NCI-H446 (cell line): ENCODE results near the gene SMIM45.
"Not testable (repeated sequence)": the region's sequence is repeated elsewhere in the genome, so short reads cannot be mapped to it uniquely, and the experiment has no call there.

Experiments
- DNase-seq, 2 experiments: peaks; one replicate each; lab custom pipeline; 2025; lab: John Stamatoyannopoulos, UW

The SMIM45 gene

DNA sequence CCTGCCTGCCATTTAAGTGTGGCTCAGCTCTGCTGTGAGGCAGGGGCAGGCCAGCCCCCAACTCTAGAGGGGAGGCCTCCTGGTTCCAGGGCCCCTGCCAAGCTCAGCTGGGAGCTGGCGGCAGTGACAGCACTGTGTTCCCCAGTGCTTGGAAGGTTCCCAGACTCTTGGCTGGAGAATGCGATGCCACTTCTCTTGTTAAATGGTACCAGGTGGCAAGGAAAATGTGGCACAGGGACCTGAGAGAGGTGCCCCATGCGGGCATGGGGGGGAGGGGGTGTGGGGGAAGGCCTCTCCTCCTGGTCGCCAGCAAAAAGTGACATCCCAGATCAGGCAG, 17.0 kb upstream of the SMIM45 start:
- DNase-seq = peak; percentile 23 to 59

DNA sequence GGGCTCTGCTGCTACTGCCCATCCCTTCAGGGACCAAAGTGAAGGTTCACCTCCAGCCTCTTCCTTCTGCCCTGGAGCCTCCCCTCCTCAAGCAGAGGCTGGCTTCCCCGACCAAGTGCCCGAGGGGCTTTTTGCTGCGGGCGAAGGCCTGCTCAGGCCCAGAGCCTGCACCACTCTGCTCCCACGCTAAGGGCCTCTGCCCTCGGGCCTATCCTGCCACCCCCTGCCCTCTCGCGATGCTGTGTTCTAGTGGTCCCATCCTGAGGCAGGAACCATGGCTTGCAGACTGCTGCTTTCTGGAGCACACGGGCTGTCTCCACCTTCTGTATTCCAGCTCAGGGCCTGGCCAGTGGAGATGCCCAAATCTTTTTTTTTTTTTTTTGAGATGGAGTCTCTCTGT, 16.4 kb upstream of the SMIM45 start:
- no peak for DNase-seq

- DNase-seq = no peak
These were observed 15.1 kb upstream of the SMIM45 start for GRCh38 chr22:41936894-41937169.

DNA sequence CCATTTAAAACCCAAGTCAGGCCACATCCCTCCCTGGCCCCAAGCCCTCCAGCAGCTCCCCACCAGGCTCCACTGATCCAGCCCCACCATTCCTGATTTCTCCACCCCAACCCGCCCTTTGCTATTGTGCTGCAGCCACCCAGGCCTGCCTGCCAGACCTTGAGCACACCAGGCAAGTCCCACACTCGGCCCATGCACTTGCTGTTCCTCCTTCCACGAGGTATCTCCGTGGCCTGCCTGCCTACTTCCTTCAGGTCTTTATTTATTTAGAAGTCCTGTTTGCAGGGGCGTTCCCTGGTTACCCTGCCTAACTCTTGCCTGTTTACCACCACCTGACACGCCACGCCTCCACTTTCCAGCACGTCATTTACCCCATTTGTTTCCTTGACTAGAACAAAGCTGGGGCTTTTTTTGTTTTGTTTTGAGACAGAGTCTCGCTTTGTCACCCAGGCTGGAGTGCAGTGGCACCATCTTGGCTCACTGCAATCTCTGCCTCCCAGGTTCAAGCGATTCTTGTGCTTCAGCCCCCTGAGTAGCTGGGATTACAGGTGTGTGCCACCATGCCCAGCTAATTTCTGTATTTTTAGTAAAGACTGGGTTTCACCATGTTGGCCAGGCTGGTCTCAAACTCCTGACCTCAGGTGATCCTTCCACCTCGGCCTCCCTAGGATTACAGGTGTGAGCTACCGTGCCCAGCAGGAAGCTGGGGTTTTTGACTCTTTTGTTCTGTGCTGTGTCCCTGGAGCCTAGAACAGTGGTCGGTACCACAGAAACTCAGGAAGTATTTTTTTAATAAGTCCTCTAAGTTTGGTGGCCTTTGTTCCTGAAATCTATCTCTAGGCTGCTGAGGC, 11.7 kb upstream of the SMIM45 start:
- DNase-seq = no peak

GRCh38 chr22:41940832-41941765, 10.9 kb upstream of the SMIM45 start:
- DNase-seq = peak; percentile 59 to 64

- no peak for DNase-seq
These were observed 8.2 kb upstream of the SMIM45 start for GRCh38 chr22:41943661-41944209.

DNA sequence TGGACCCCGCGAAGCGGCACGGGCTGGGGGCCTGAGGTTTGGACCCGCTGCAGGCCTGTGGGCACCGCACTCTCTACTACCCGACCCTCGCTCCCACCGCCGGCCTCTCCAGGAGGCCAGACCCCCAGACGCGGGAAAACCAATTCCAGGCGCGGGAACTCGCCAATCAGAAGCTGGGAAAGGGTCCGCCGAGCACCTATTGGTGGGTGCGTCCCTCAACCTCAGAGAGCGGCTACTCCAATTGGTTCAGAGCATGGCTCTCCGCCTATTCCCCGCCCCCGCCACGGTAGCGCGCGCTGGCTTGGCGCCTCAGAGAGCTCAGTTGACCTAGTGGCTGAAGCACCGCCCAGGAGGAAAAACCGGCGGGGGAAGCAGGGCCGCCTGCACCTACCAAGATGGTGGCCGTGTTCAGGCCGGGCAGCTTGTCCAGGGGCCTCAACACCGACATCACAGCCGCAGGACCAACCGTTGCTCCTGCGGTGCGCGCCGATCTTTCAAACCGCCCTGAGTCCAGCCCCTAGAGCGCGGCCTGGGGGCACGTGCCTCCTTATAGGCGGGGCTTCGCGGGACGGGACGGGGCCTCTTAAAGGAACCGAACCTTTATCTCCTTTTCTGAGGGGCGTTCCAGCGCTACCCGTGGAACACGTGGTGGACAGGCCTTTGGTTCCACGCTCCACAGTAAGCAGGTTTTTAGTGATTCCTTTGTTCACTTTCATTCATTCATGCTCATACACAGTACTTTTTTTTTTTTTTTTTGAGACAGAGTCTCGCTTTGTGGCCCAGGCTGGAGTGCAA, 5.1 kb upstream of the SMIM45 start, which contains the start of gene CENPM:
Gene CENPM (minus strand): TSS at position 524 of the 795 bp plus-strand sequence. CDS start 76 bp downstream, at position 448.
- DNase-seq = peak; percentile 91 to 97

DNA sequence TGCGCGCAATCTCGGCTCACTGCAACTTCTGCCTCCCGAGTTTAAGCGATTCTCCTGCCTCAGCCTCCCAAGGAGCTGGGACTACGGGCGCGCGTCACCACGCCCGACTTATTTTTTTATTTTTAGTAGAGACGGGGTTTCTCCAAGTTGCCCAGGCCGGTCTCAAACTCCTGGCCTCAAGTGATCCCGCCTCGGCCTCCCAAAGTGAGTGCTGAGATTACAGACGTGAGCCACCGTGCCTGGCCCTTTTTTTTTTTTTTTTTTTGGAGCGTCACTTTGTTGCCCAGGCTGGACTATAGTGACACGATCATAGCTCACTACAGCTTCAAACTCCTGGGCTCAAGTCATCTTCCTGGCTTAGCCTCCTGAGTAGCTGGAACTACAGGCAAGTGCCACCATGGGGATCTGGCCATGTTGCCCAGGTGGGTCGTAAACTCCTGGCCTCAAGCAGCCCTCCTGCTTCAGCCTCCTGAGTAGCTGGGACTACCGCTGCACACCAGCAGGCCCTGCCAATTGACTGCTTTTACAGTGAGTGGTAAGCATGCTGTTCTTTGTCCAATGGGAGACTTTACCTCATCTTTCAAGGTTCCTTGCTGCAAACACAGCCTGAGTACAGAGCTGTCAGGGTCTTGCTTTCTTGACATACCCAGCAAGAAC, 4.4 kb upstream of the SMIM45 start:
- DNase-seq = no peak

GRCh38 chr22:41948142-41948541, 3.8 kb upstream of the SMIM45 start:
- DNase-seq = no peak

DNA sequence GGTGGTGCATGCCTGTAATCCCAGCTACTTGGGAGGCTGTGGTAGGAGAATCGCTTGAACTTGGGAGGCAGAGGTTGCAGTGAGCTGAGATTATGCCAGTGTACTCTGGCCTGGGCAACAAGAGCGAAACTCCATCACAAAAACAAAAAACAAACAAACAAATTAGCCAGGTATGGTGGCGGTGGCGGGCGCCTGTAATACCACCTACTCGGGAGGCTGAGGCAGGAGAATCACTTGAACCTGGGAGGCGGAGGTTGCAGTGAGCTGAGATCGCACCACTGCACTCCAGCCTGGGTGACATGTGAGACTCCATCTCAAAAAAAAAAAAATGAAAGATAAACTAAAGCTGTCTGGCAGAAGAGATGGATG, 3.0 kb upstream of the SMIM45 start:
- not testable (repeated sequence) for DNase-seq

- no peak for DNase-seq
These were observed 2.5 kb upstream of the SMIM45 start for GRCh38 chr22:41949297-41949965.

DNA sequence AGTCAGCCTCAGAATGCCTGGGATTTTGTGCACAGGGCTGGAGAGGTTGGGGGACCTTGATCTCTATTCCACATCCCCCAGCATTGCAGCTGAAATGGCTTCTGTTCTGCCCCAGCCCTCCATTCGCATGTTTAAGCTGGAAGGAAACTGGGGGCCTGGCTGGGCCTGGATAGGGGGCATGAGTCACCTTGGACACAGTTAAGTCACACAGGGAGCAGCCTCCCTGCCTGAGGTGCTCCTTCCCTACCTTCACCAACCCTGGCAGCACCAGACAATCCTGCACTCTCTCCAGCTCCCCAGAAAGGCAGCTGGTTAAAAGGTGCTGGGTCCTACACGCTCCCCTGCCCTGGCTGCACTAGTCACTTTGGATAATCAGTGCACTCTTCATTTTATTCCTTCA, 763 bp downstream of the SMIM45 start:
- DNase-seq = no peak

DNA sequence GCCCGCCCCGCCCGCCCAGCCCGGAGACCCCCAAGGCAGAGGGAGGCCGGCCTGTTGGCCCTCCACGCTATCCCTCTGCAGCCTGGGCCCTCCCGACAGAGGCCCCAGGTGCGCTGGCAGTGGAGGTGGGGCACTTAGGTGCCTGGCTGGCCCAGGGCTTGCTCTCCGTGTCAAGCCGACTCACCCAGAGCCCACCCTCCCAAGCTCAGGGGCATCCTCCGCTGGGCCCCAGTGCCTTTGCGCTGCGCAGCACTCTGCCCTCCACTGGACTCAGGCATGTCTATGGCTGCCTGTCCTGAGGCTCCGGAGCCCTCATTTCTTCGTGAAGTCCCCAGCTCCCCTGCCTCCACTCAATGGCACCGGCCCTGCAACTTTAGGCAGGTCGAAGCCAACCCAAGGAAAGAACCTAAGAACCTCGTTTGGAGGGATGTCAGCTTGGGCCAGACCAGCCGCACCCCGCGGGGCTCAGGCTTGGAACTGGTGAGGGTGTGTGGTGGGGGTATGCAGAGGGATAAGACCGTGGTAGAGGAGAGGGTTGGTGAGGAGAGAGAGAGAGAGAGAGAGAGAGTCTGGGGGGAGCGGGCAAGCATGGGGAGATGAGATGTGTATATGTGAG, 6.1 kb downstream of the SMIM45 start:
- DNase-seq = no peak

DNA sequence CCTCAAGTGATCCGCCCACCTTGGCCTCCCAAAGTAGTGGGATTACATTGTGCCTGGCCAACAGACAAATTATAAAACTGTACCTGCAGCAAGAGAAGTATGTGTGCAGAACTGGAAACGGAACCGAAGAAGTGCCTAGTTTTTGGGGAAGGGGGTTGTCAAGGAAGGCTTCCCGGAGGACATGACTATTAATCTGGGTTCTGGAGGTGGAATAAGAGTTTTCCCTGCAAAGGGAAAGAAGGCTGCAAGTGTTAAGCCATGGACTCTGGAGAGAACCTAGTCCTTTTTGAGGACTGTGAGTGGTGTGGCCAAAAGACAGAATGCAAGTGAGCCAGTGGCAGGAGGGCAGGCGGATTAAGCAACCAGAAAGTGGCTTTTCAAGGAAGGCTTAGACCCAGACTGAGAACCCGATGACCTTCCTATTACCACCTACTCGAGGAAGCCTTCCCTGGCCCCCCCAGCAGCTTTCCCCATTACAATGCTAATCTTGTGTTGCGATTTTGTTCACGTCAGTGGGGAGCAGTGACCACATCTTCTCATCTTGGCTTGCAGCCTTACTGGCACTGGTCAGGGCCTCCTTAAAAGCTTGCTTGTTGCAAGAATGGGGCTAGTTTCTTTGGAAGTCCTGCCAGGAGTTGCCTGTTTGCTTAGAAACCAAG, 11.6 kb downstream of the SMIM45 start:
- no peak for DNase-seq

- DNase-seq = no peak
These were observed 12.2 kb downstream of the SMIM45 start for GRCh38 chr22:41964112-41964491.

DNA sequence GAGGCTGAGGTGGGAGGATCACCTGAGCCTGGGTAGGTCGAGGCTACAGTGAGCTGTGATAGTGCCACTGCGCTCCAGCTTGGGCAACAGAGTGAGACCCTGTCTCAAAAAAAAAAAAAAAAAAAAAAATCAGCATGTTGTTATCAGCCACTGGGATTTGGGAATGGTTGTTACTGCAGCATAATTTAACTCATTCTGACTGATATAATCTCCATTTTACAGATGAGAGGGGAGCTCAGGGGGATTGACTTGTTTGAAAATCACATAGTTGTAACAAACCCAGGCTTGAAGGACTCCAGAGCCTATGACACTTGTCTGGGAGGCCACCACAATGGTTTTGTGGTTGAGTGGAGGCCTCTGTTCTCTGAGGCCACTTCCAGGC, 14.3 kb downstream of the SMIM45 start:
- no peak for DNase-seq

DNA sequence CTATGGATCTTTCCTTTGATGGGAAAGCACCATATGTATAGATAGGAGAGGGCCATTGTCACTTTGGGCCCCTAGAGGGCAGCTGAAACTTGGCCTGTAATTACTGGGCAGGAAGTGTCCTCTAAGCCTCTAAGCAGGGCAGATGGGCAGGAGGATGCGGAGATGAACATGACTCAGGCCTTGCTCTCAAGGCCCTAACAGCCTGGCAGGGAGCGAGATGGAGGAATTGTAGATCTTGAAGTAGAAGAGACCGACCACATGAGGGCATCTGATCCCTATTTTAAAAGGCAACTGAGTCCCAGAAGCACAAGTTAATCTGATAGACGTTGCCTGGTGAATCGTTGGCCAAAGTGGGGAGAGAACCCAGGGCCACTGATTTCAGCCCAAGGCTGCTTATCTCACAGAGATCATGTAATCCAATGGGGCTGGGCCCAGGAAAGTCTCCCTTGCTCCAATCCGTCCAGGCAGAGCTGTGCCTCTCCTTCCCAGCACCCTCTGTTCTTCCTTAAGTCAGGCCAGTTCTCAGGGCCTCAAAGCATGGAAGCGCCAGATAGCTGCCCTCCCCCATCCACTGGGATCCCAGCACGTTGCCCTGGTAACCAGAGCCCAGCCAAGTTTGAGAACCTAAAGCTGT, 14.8 kb downstream of the SMIM45 start:
- peak in 1 of 2 experiments; percentile 61 for DNase-seq

GRCh38 chr22:41968601-41969000, 16.7 kb downstream of the SMIM45 start:
- DNase-seq = no peak

DNA sequence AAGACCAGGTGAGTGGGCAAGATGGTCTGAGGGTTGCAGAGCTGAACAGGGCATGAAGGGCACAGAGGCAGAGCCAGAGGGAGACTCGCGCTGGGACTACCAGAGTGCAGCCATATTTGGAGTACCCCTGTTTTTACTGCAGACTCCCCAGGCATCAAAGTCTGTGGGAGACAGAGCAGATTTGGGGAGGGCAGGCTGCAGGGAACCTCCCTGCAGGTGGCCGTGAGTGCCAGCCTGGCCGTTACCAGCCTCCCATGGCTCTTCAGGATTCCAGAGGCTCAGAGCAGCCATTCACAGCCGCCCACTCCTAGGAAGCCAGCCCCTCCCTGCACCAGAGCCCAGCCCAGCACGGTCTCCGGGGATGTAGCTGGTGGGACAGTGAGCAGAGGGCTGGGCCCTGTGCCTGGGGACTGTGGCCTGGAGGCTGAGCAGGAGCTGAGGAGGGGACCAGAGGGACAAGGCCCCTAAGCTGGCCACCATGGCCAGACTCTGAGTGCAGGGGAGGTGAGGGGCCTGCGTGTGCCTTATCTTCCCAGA, 17.2 kb downstream of the SMIM45 start, which contains the start of gene SEPTIN3:
Gene SEPTIN3 (plus strand): TSS at position 334 of the 537 bp plus-strand sequence. CDS start 2,050 bp downstream, outside the sequence.
- no peak for DNase-seq
